Left lung (tissue), 10 donors: ENCODE measurements around the gene CSNK1G2. TPM values are rescaled to one million over a fixed set of nuclear protein-coding genes. Genes with fewer than 3 reads are reported as not detected.
A peak's percentile ranks its signal among the peaks of the same experiment; 100 is the strongest.

Source experiments
- ATAC-seq: fragments of 200-7000 bp; cut with Tn5 transposase; one replicate; pipeline ENCODE4 v1.9.1; 2020; ENCODE audit warnings: moderate library complexity
- DNase-seq, 4 donors: peaks; one replicate each; pipeline ENCODE4 v3.0.0-alpha.2; 2013 to 2020
- H3K27ac ChIP-seq, 2 donors: fragments of 200-600 bp; sonication (generic) in 1 of 2; one replicate each; pipeline versions ENCODE4 v1.5.0 to v1.8.0; 2020 to 2021
- H3K27me3 ChIP-seq, 2 donors: fragments of 200-600 bp; sonication (generic) in 1 of 2; one replicate each; pipeline versions ENCODE4 v1.5.0 to v1.8.0; 2020 to 2021
- H3K36me3 ChIP-seq, 2 donors: fragments of 200-600 bp; sonication (generic) in 1 of 2; one replicate each; pipeline versions ENCODE4 v1.5.0 to v1.8.0; 2020 to 2021
- H3K4me1 ChIP-seq, 2 donors: fragments of 200-600 bp; one replicate each; pipeline ENCODE4 v1.8.0; 2021
- H3K4me3 ChIP-seq, 2 donors: fragments of 200-600 bp; sonication (generic) in 1 of 2; one replicate each; pipeline versions ENCODE4 v1.5.0 to v1.8.0; 2020 to 2021; ENCODE audit warnings: mild to moderate bottlenecking in 1 of 2
- H3K9me3 ChIP-seq, 2 donors: fragments of 200-600 bp; sonication (generic) in 1 of 2; one replicate each; pipeline versions ENCODE4 v1.5.0 to v1.8.0; 2020 to 2021
- CTCF ChIP-seq, 2 donors: fragments of 200-600 bp; sonication (generic) in 1 of 2; IDR thresholded peaks; one replicate each; pipeline versions ENCODE4 v1.5.0 to v1.8.0; 2021; ENCODE audit warnings: antibody characterized with exemption in 2 of 2
- intact Hi-C, 2 donors: fragments of 100-400 bp; cut with DNase I; formaldehyde crosslinking; loops; one replicate each; pipeline versions ENCODE4 v1.11.2 to v1.14.2; 2022
- polyA plus RNA-seq, 6 donors: library from polyadenylated mRNA; unstranded; fragments of 120-200 nt; gene quantifications; one replicate each; pipeline ENCODE4 v1.2.1, GENCODE V29; 2013; ENCODE audit not compliant: insufficient read length in 6 of 6
- total RNA-seq, 2 donors: library from RNA; stranded (reverse); fragmentation: NEBNext Ultra II Directional; extraction: Animal tissue kit (Norgen Biotek cat#: 25700); gene quantifications; one replicate each; pipeline ENCODE4 v1.2.1, GENCODE V29; 2021
- donor health status: DM: no; HTN: yes; CAD: no.
- donor health status: DM: no; HTN: no; CAD: no.

Gene CSNK1G2
- total and polyA plus RNA-seq, 8 donors, result 35.6 to 64.5 (median 44.6) TPM

- intact Hi-C loops, result no loop called here
- peaks cover 0 to 9% of the 10 kb centered on the region in 2 donors for H3K27me3 ChIP-seq
- no peak for DNase-seq
These were observed 9.5 kb upstream of the CSNK1G2 start for GRCh38 chr19:1931445-1931844.

GRCh38 chr19:1932395-1932794 is 8.6 kb upstream of the CSNK1G2 start:
- H3K27me3 ChIP-seq, result peaks cover 0 to 9% of the 10 kb centered on the region in 2 donors
- TF ChIP-seq CTCF (IDR thresholded peaks at IDR 0.05), result no peak
- H3K36me3 ChIP-seq, result no peaks in the 10 kb centered on the region
- DNase-seq, result no peak
- no peak overlapping the region for H3K4me3 ChIP-seq
- H3K4me1 ChIP-seq, result peaks cover 5 to 13% of the 10 kb centered on the region in 2 donors
- no peak for ATAC-seq
- intact Hi-C loops, result no loop called here
- peaks cover 0 to 5% of the 10 kb centered on the region in 2 donors for H3K9me3 ChIP-seq
- no peak overlapping the region for H3K27ac ChIP-seq

More at GRCh38 chr19:1931445-1931844, 9.5 kb upstream of the CSNK1G2 start:
- no peak for TF ChIP-seq CTCF (IDR thresholded peaks at IDR 0.05)
- no peak for ATAC-seq
- H3K4me1 ChIP-seq, result peaks cover 5 to 13% of the 10 kb centered on the region in 2 donors
- H3K36me3 ChIP-seq, result no peaks in the 10 kb centered on the region
- H3K4me3 ChIP-seq, result no peak overlapping the region
- H3K27ac ChIP-seq, result no peak overlapping the region
- H3K9me3 ChIP-seq, result peaks cover 0 to 5% of the 10 kb centered on the region in 2 donors

GRCh38 chr19:1933244-1933643 is 7.7 kb upstream of the CSNK1G2 start:
- no peak overlapping the region for H3K27ac ChIP-seq
- H3K4me3 ChIP-seq, result no peak overlapping the region
- no peak for DNase-seq
- ATAC-seq, result no peak
- peaks cover 0 to 9% of the 10 kb centered on the region in 2 donors for H3K27me3 ChIP-seq
- peaks cover 0 to 5% of the 10 kb centered on the region in 2 donors for H3K9me3 ChIP-seq
- TF ChIP-seq CTCF (IDR thresholded peaks at IDR 0.05), result no peak
- no peaks in the 10 kb centered on the region for H3K36me3 ChIP-seq
- H3K4me1 ChIP-seq, result peaks cover 5 to 13% of the 10 kb centered on the region in 2 donors
- intact Hi-C loops, result no loop called here

GRCh38 chr19:1933942-1934341 is 7.0 kb upstream of the CSNK1G2 start:
- no peak for DNase-seq
- no peak for ATAC-seq
- intact Hi-C loops, result no loop called here
- peaks cover 0 to 5% of the 10 kb centered on the region in 2 donors for H3K9me3 ChIP-seq
- peaks cover 5 to 13% of the 10 kb centered on the region in 2 donors for H3K4me1 ChIP-seq
- no peak overlapping the region for H3K27ac ChIP-seq
- H3K27me3 ChIP-seq, result peaks cover 0 to 9% of the 10 kb centered on the region in 2 donors
- TF ChIP-seq CTCF (IDR thresholded peaks at IDR 0.05), result no peak
- H3K36me3 ChIP-seq, result no peaks in the 10 kb centered on the region
- no peak overlapping the region for H3K4me3 ChIP-seq

- Histone ChIP-seq H3K4me3 (no peak overlapping the region), H3K4me1 (peaks cover 0 to 11% of the 10 kb centered on the region in 2 donors), H3K27me3 (peaks cover 0 to 7% of the 10 kb centered on the region in 2 donors), H3K9me3 (peaks cover 0 to 5% of the 10 kb centered on the region in 2 donors), H3K27ac (peak overlapping the region in 1 of 2 donors; percentile 28), H3K36me3 (no peaks in the 10 kb centered on the region)
- DNase-seq (peak in 1 of 4 donors; percentile 25), ATAC-seq (no peak)
- TF ChIP-seq CTCF (IDR thresholded peaks at IDR 0.05), result no peak
- intact Hi-C loops, result no loop called here
These were observed 5.3 kb upstream of the CSNK1G2 start for GRCh38 chr19:1935484-1936208.
